Measurements from ENCODE around the gene ADM2. TPM values are rescaled to one million over a fixed set of nuclear protein-coding genes. Genes with fewer than 3 reads are reported as not detected.

ADM2 gene
- total and polyA plus RNA-seq, 2 of the 13 experiments (the other 11 are each of a cell fraction or from before 2014, with no cell fraction given) = 1.2 to 3.0 TPM

- 98% methylated on average over 8 of the region's 10 CpGs for WGBS (ENCODE audit: low lambda C conversion rate)
- no peaks in the 10 kb centered on the region for H3K36me3 ChIP-seq (replicated peaks in 1 of 2; ENCODE audit: control insufficient read depth in 1 of 2, insufficient read depth in 2 of 2, low read length in 2 of 2)
- peak overlapping the region in 1 of 3 experiments; percentile 75; a peak in 1 of 6 replicates for H3K4me3 ChIP-seq (replicated peaks in 1 of 3; ENCODE audit: insufficient read depth in 1 of 3, low read depth in 2 of 3, low read length in 3 of 3)
- H3K9me3 ChIP-seq (ENCODE audit: low read length) = no peaks in the 10 kb centered on the region
- peaks cover 66% of the 10 kb centered on the region for H3K4me1 ChIP-seq (ENCODE audit: insufficient read depth, low read length)
- H3K27me3 ChIP-seq (ENCODE audit: control insufficient read depth in 1 of 2, insufficient read depth in 2 of 2, low read length in 2 of 2) = peaks cover 0 to 4% of the 10 kb centered on the region in 2 experiments; a peak in 1 of 5 replicates
- no peak overlapping the region for H3K27ac ChIP-seq (ENCODE audit: extremely low read length, insufficient read depth, low read length)
- H3K9ac ChIP-seq (ENCODE audit: insufficient read depth, low read depth, low read length) = no peak overlapping the region
- BruUV-seq (replicated peaks) = no TSS peak
- ChIA-PET CTCF (ENCODE audit: low intra/inter-chr PET ratio, low total read pairs) (no interaction called here), POLR2A (interaction anchor here (2.1 kb wide), 1 partner anchor 43 kb away, joined by 5 read pairs; the partner anchor contains the start of gene SCO2)
- intact Hi-C loops (cut with micrococcal nuclease; ENCODE audit: unreplicated experiment) = no loop called here
- peak overlapping the region; percentile 77; the same call in 1 of the 2 replicates for H3K4me2 ChIP-seq (ENCODE audit: low read depth, low read length)
- TF ChIP-seq ZNF230 (CRISPR knock-in tag; IDR thresholded peaks at IDR 0.05) (no peak), ZNF605 (CRISPR knock-in tag; IDR thresholded peaks at IDR 0.05) (no peak)
- no peak for FAIRE-seq
- in situ Hi-C loops (cut with HindIII; ENCODE audit: extremely low pct_ligation_motif_present, low pct_unique_long_range_greater_than_20kb) = no loop called here
- DNase-seq (ENCODE audit: low spot score) = no peak
- no peaks in the 10 kb centered on the region for H3K79me2 ChIP-seq (ENCODE audit: insufficient read depth, low read length)
- no peak overlapping the region for H2AFZ ChIP-seq (ENCODE audit: low read length)
- H4K20me1 ChIP-seq (ENCODE audit: insufficient read depth, low read length) = no peaks in the 10 kb centered on the region; the same call in 1 of the 2 replicates
- no peak for ATAC-seq
Observed at GRCh38 chr22:50483106-50483505, 1.8 kb downstream of the ADM2 start.

- peaks cover 0 to 4% of the 10 kb centered on the region in 2 experiments; a peak in 1 of 5 replicates for H3K27me3 ChIP-seq (ENCODE audit: control insufficient read depth in 1 of 2, insufficient read depth in 2 of 2, low read length in 2 of 2)
- ATAC-seq (no peak), DNase-seq (ENCODE audit: low spot score) (no peak), FAIRE-seq (no peak)
- no peak overlapping the region for H3K27ac ChIP-seq (ENCODE audit: extremely low read length, insufficient read depth, low read length)
- H3K4me3 ChIP-seq (replicated peaks in 1 of 3; ENCODE audit: insufficient read depth in 1 of 3, low read depth in 2 of 3, low read length in 3 of 3) = no peak overlapping the region
- ChIA-PET POLR2A (interaction anchor here (1.2 kb wide), 1 partner anchor 10 kb away, joined by 3 read pairs; no protein-coding TSS in a partner anchor), CTCF (ENCODE audit: low intra/inter-chr PET ratio, low total read pairs) (no interaction called here)
- WGBS (ENCODE audit: low lambda C conversion rate) = 100% methylated on average over 7 of the region's 8 CpGs
- no peaks in the 10 kb centered on the region for H3K9me3 ChIP-seq (ENCODE audit: low read length)
- H3K4me2 ChIP-seq (ENCODE audit: low read depth, low read length) = no peak overlapping the region
- no peaks in the 10 kb centered on the region for H3K79me2 ChIP-seq (ENCODE audit: insufficient read depth, low read length)
- H2AFZ ChIP-seq (ENCODE audit: low read length) = no peak overlapping the region
- H4K20me1 ChIP-seq (ENCODE audit: insufficient read depth, low read length) = no peaks in the 10 kb centered on the region; the same call in 1 of the 2 replicates
- in situ Hi-C loops (cut with HindIII; ENCODE audit: extremely low pct_ligation_motif_present, low pct_unique_long_range_greater_than_20kb) = no loop called here
- no TSS peak for BruUV-seq (replicated peaks)
- H3K9ac ChIP-seq (ENCODE audit: insufficient read depth, low read depth, low read length) = no peak overlapping the region
- intact Hi-C loops (cut with micrococcal nuclease; ENCODE audit: unreplicated experiment) = no loop called here
- TF ChIP-seq NR3C1 (CRISPR knock-in tag; IDR thresholded peaks at IDR 0.05) = no peak
- 0 out of 2 replicates have a peak, but pooled peaks have one; percentile 8 for TF ChIP-seq RBFOX2 (IDR thresholded peaks at IDR 0.05; ENCODE audit: low read depth, low read length)
- no peaks in the 10 kb centered on the region for H3K36me3 ChIP-seq (replicated peaks in 1 of 2; ENCODE audit: control insufficient read depth in 1 of 2, insufficient read depth in 2 of 2, low read length in 2 of 2)
- H3K4me1 ChIP-seq (ENCODE audit: insufficient read depth, low read length) = peaks cover 66% of the 10 kb centered on the region
Observed at GRCh38 chr22:50483556-50483955, 2.2 kb downstream of the ADM2 start.

Measured in HepG2 (cell line).